IMR-90 (cell line): ENCODE data around the gene ITSN1. TPM values are rescaled to one million over a fixed set of nuclear protein-coding genes. Genes with fewer than 3 reads are reported as not detected.

Experiments used
- ATAC-seq: fragments of 200-7000 bp; cut with Tn5 transposase; 2 replicates; pipeline ENCODE4 v1.9.1; 2020; ENCODE audit warnings: low read depth, mild to moderate bottlenecking, moderate library complexity
- BruUV-seq: library from RNA; stranded (reverse); fragments of 400-500 nt; replicated peaks from 2 replicates; lab custom pipeline; 2021; lab: Mats Ljungman, UMichigan
- CTCF ChIA-PET: fragments of 300-600 bp; formaldehyde crosslinking; extraction: SDS; loops from one replicate; lab custom pipeline; 2021; ENCODE audit warnings: antibody characterized with exemption; lab: Yijun Ruan, JAX
- POLR2A ChIA-PET: fragments of 300-600 bp; sonication (Branson Sonifier 250); formaldehyde crosslinking; loops from one replicate; lab custom pipeline; 2022; ENCODE audit warnings: antibody characterized with exemption; ENCODE audit not compliant: unreplicated experiment; lab: Charles Lee
- DNase-seq: peaks from one replicate; pipeline ENCODE4 v3.0.0; 2013
- H2AFZ ChIP-seq: replicated peaks from 2 replicates; pipeline ENCODE3; 2013; ENCODE audit warnings: low read length, mild to moderate bottlenecking; ENCODE audit not compliant: poor library complexity
- H2AK5ac ChIP-seq: 2 replicates; pipeline ENCODE4 v1.6.1; 2013; ENCODE audit warnings: low read depth, low read length, inconsistent platforms
- H2AK9ac ChIP-seq: replicated peaks from 2 replicates; pipeline ENCODE3; 2013; ENCODE audit warnings: mild to moderate bottlenecking, low read depth, low read length, moderate library complexity; ENCODE audit not compliant: poor library complexity
- H2BK120ac ChIP-seq: 2 replicates; pipeline ENCODE4 v1.6.1; 2013; ENCODE audit warnings: low read depth, low read length, inconsistent platforms
- H2BK15ac ChIP-seq: 3 replicates; pipeline ENCODE4 v1.6.1; 2013; ENCODE audit warnings: low read depth, low read length, inconsistent platforms
- H2BK20ac ChIP-seq: 2 replicates; pipeline ENCODE4 v1.6.1; 2013; ENCODE audit warnings: low read depth, mild to moderate bottlenecking, inconsistent platforms, low read length, moderate library complexity
- H2BK5ac ChIP-seq: 2 replicates; pipeline ENCODE4 v1.6.1; 2013; ENCODE audit warnings: mild to moderate bottlenecking, low read depth, low read length, inconsistent platforms; ENCODE audit not compliant: poor library complexity, severe bottlenecking
- H3K14ac ChIP-seq: replicated peaks from 2 replicates; pipeline ENCODE4 v1.6.1; 2013; ENCODE audit warnings: low read depth, low read length, inconsistent platforms
- H3K18ac ChIP-seq: 2 replicates; pipeline ENCODE4 v1.6.1; 2013; ENCODE audit warnings: low read depth, low read length, control low read depth
- H3K23ac ChIP-seq: 2 replicates; pipeline ENCODE4 v1.6.1; 2013; ENCODE audit warnings: low read depth, low read length, inconsistent platforms
- H3K27ac ChIP-seq: 2 replicates; pipeline ENCODE4 v1.5.1; 2013; ENCODE audit warnings: mild to moderate bottlenecking, control low read depth, low read length; ENCODE audit not compliant: insufficient read depth
- H3K27me3 ChIP-seq: 2 replicates; pipeline ENCODE4 v1.6.1; 2013; ENCODE audit warnings: low read length; ENCODE audit not compliant: control insufficient read depth, insufficient read depth
- H3K36me3 ChIP-seq: 2 replicates; pipeline ENCODE4 v1.6.1; 2013; ENCODE audit warnings: low read length, mixed read lengths; ENCODE audit not compliant: control insufficient read depth, insufficient read depth
- H3K4ac ChIP-seq: 2 replicates; pipeline ENCODE4 v1.6.1; 2013; ENCODE audit warnings: low read depth, low read length, inconsistent platforms
- H3K4me1 ChIP-seq: 2 replicates; pipeline ENCODE4 v1.6.1; 2013; ENCODE audit warnings: low read length, mixed read lengths; ENCODE audit not compliant: control insufficient read depth, insufficient read depth
- H3K4me2 ChIP-seq: 2 replicates; pipeline ENCODE4 v1.6.1; 2013; ENCODE audit warnings: low read depth, mild to moderate bottlenecking, control low read depth, low read length, moderate library complexity
- H3K4me3 ChIP-seq: 2 replicates; pipeline ENCODE4 v1.5.1; 2013; ENCODE audit warnings: low read depth, mild to moderate bottlenecking, control low read depth, low read length, moderate library complexity; ENCODE audit not compliant: insufficient read depth
- H3K56ac ChIP-seq: 2 replicates; pipeline ENCODE4 v1.6.1; 2013; ENCODE audit warnings: low read length, inconsistent platforms; ENCODE audit not compliant: insufficient read depth; ENCODE audit errors: extremely low read depth
- H3K79me1 ChIP-seq, 2 experiments: 2 replicates each; pipeline ENCODE4 v1.6.1; 2013; ENCODE audit warnings: low read length in 2 of 2, inconsistent platforms in 1 of 2, low read depth in 1 of 2
- H3K9ac ChIP-seq: 2 replicates; pipeline ENCODE4 v1.6.1; 2013; ENCODE audit warnings: low read depth, low read length, control low read depth
- H3K9me1 ChIP-seq: 2 replicates; pipeline ENCODE4 v1.6.1; 2013; ENCODE audit warnings: low read length, inconsistent platforms; ENCODE audit not compliant: insufficient read depth
- H3K9me3 ChIP-seq: 2 replicates; pipeline ENCODE4 v1.6.1; 2013; ENCODE audit warnings: low read length; ENCODE audit not compliant: control insufficient read depth, insufficient read depth
- H4K20me1 ChIP-seq: 2 replicates; pipeline ENCODE4 v1.6.1; 2013; ENCODE audit warnings: low read length, inconsistent platforms; ENCODE audit not compliant: insufficient read depth
- H4K5ac ChIP-seq: 2 replicates; pipeline ENCODE4 v1.6.1; 2013; ENCODE audit warnings: mild to moderate bottlenecking, low read depth, low read length, control low read depth
- H4K8ac ChIP-seq, 2 experiments: 2 replicates each; pipeline ENCODE4 v1.6.1; 2013; ENCODE audit warnings: low read depth in 2 of 2, low read length in 2 of 2, control low read depth in 1 of 2, inconsistent platforms in 1 of 2
- H4K91ac ChIP-seq: 2 replicates; pipeline ENCODE4 v1.6.1; 2013; ENCODE audit warnings: low read depth, low read length, inconsistent platforms; ENCODE audit not compliant: insufficient read depth
- BHLHE40 ChIP-seq: fragments of 150-350 bp; IDR thresholded peaks from 2 replicates; pipeline ENCODE4 v1.6.1; 2016; ENCODE audit warnings: mild to moderate bottlenecking, low read depth, low read length
- CHD1 ChIP-seq: IDR thresholded peaks from 2 replicates; pipeline ENCODE4 v1.6.1; 2012; ENCODE audit warnings: low read depth, low read length, improper control_type of control experiment
- CTCF ChIP-seq: conservative IDR thresholded peaks from 2 replicates; pipeline ENCODE4 v1.5.1; 2012; ENCODE audit warnings: mild to moderate bottlenecking, low read depth, low read length, improper control_type of control experiment
- ELK1 ChIP-seq: fragments of 150-350 bp; IDR thresholded peaks from 2 replicates; pipeline ENCODE4 v1.6.1; 2016; ENCODE audit warnings: low read depth, mild to moderate bottlenecking, low read length, moderate library complexity, borderline replicate concordance
- MAFK ChIP-seq: IDR thresholded peaks from 2 replicates; pipeline ENCODE4 v1.6.1; 2012; ENCODE audit warnings: low read depth, low read length, improper control_type of control experiment
- MAZ ChIP-seq: IDR thresholded peaks from 2 replicates; pipeline ENCODE4 v1.6.1; 2012; ENCODE audit warnings: low read depth, mild to moderate bottlenecking, low read length, improper control_type of control experiment, moderate library complexity, borderline replicate concordance
- NFE2L2 ChIP-seq: fragments of 150-350 bp; IDR thresholded peaks from 2 replicates; pipeline ENCODE4 v1.6.1; 2016; ENCODE audit warnings: low read depth, mild to moderate bottlenecking, low read length
- RAD21 ChIP-seq: IDR thresholded peaks from 2 replicates; pipeline ENCODE4 v1.6.1; 2012; ENCODE audit warnings: low read length, improper control_type of control experiment
- SMC3 ChIP-seq: fragments of 150-350 bp; IDR thresholded peaks from 2 replicates; pipeline ENCODE4 v1.6.1; 2016; ENCODE audit warnings: low read depth, mild to moderate bottlenecking, antibody characterized with exemption, low read length, moderate library complexity
- WGBS, 2 experiments: methylation state at CpG; one replicate each; pipeline versions ENCODE4 v1.1.5 to v1.1.7; 2013; ENCODE audit warnings: missing lambda C conversion rate in 2 of 2; ENCODE audit not compliant: insufficient read length in 1 of 2; ENCODE audit errors: extremely low coverage in 2 of 2; 5-methylcytosine and 5-hydroxymethylcytosine counted together
- dilution Hi-C: fragments of 300-500 bp; cut with HindIII; formaldehyde crosslinking; loops from one replicate; pipeline ENCODE4 v1.14.3; 2018; ENCODE audit warnings: low sequenced_read_pairs; ENCODE audit not compliant: unreplicated experiment
- in situ Hi-C: fragments of 300-500 bp; cut with MboI; formaldehyde crosslinking; loops from 3 replicates; pipeline ENCODE4 v1.14.3; 2019; ENCODE audit warnings: low sequenced_read_pairs, inconsistent platforms, mixed read lengths
- intact Hi-C: fragments of 100-400 bp; cut with micrococcal nuclease; formaldehyde crosslinking; loops from 2 replicates; pipeline ENCODE4 v1.10.0; 2022
- polyA plus RNA-seq, 3 experiments: library from polyadenylated mRNA; depleted of rRNA; stranded (reverse); fragments of >200 nt; gene quantifications; 2 replicates each; pipeline ENCODE4 v1.2.3, GENCODE V29; 2012; ENCODE audit warnings: low replicate concordance in 1 of 3
- total RNA-seq: library from RNA; depleted of rRNA; stranded (reverse); fragments of >200 nt; gene quantifications from 2 replicates; pipeline ENCODE4 v1.2.3, GENCODE V29; 2012

The ITSN1 gene
- total and polyA plus RNA-seq, 2 of the 4 experiments (the other 2 are of a cell fraction), result 45.4 to 62.0 TPM

DNA sequence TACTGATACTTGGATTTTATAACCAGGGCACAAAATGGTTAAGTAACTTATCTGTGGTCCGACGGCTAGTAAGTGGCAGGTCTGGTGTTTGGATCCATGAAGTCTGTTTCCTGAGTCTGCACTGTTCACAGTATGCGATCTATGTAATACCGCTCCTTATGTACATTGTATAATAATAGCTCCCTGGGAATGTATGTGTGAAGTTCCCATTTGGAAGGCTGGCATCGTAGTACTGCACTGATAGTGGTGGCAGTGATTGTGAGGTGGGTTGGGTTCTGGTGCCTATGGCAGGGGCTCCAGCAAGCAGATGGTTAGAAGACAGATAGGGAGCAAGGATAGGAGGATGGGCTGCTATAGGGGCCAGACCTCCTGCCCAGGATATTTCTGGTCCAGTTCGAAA is 25.3 kb downstream of the ITSN1 start:
- ChIA-PET POLR2A (no interaction called here), CTCF (no interaction called here)
- 0 out of 2 replicates have a peak overlapping the region, but pooled peaks have one; percentile 12 for H2AK5ac ChIP-seq
- no peak overlapping the region for H2AK9ac ChIP-seq
- in situ Hi-C loops, result no loop called here
- 0 out of 2 replicates have a peak overlapping the region, but pooled peaks have one; percentile 19 for H3K23ac ChIP-seq
- WGBS, 2 experiments, result no CpG with 5 or more reads among the region's 6 CpGs
- dilution Hi-C loops, result no loop called here
- H3K9ac ChIP-seq, result no peak overlapping the region
- H3K14ac ChIP-seq, result peak overlapping the region; percentile 3; the same call in 1 of the 2 replicates
- peaks cover 48% of the 10 kb centered on the region for H4K20me1 ChIP-seq
- H2AFZ ChIP-seq, result no peak overlapping the region
- peaks cover 10% of the 10 kb centered on the region for H3K4me1 ChIP-seq
- H3K9me3 ChIP-seq, result no peaks in the 10 kb centered on the region
- no peak overlapping the region for H3K4me2 ChIP-seq
- peaks cover 28% of the 10 kb centered on the region for H3K9me1 ChIP-seq
- H3K4ac ChIP-seq, result no peak overlapping the region
- TF ChIP-seq CHD1, result no peak
- TF ChIP-seq CTCF, result no peak
- no peak for TF ChIP-seq BHLHE40
- no peak for TF ChIP-seq SMC3
- TF ChIP-seq MAFK, result no peak
- no peak for TF ChIP-seq NFE2L2
- no peak for TF ChIP-seq ELK1
- TF ChIP-seq RAD21, result no peak
- no peak for TF ChIP-seq MAZ
- no peak overlapping the region for H2BK15ac ChIP-seq
- no peak overlapping the region for H4K5ac ChIP-seq
- H3K27me3 ChIP-seq, result no peaks in the 10 kb centered on the region
- intact Hi-C loops, result no loop called here
- H4K91ac ChIP-seq, result no peak overlapping the region
- no TSS peak for BruUV-seq
- no peak overlapping the region for H3K27ac ChIP-seq
- ATAC-seq (no peak; the same call in 1 of the 2 replicates), DNase-seq (no peak)
- H4K8ac ChIP-seq, result no peak overlapping the region
- H3K36me3 ChIP-seq, result no peaks in the 10 kb centered on the region; the same call in 1 of the 2 replicates
- H2BK5ac ChIP-seq, result no peak overlapping the region
- no peak overlapping the region; the same call in 1 of the 2 replicates for H2BK20ac ChIP-seq
- peaks cover 55 to 82% of the 10 kb centered on the region in 2 experiments for H3K79me1 ChIP-seq
- no peak overlapping the region for H3K18ac ChIP-seq
- no peak overlapping the region for H2BK120ac ChIP-seq
- no peak overlapping the region for H3K56ac ChIP-seq
- H3K4me3 ChIP-seq, result no peak overlapping the region
